GM19395 (cell line): ENCODE measurements around the gene ELP1.

Experiments used
- ATAC-seq: cut with Tn5 transposase; IDR thresholded peaks from one replicate; pipeline ENCODE4 v1.9.1; 2021; ENCODE audit warnings: mild to moderate bottlenecking, moderate library complexity; ENCODE audit not compliant: unreplicated experiment

The ELP1 gene

DNA sequence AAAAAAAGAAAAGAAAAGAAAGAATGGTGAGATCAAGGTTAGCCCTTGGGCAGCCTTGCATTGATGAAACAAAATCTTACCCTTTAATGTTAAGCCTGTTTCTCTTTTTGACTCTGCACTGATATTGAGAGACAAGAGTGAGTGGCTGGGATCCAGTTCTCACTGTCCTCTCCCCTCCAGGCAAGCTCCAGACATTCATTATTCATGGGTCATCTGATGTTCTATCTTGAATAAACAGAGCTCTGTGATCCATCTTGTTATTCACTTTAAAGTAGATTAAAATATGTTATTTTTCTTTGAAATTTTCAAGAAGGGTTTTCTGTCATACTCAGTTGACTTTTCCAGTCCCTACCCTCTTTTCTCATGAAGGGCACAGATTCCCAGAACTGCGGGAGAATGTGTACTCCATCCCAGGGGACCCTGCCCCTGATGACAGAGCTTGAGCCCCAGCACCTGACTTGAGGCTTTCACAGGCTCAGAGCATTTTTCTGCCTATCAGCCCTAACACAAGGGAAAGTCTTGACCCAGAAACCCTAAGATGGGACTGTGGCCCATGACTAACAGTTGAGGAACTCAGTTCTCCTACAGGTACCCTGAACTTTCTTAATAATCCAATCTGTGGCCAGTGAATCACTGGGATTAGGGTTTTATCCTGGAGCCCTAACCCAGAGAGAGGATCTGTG, 102.3 kb downstream of the ELP1 start:
- no peak for ATAC-seq

DNA sequence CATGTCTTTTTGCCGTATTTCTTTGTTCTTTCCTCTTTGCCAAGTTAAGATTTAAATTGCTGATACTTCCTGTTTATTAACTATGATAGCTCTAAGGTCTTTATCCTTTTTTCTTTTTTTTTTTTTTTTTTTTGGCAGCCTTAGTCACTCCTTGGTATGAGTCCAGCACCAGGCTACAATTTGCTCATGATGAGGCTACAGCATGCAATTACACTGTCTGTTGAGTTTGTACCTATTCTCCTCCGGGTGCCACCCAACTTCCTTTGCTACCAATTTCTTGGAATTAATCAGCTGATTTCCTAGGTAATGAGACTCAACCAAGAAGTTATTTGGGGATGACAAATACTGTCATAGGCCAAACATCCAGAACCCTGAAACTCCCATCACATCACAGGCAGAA, 103.7 kb downstream of the ELP1 start:
- ATAC-seq: no peak

DNA sequence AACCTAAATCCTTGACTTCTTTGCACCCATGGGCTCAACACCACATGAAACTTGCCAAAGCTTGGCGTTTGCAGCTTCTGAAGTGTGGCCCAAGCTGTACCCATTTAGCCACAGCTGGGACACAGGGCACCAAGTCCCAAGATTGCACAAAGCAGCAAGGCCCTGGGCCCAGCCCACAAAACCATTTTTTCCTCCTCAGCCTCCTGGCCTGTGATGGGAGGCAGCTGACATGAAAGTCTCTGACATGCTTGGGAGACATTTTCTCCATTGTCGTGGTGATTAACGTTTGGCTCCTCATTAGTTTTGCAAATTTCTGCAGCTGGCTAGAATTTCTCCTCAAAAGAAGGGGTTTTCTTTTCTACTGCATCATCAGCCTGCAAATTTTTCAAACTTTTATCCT, 110.1 kb downstream of the ELP1 start:
- ATAC-seq: no peak
